HCEC 1CT (cell line): ENCODE measurements around the gene FAM90A26.
"Not testable (repeated sequence)": the region's sequence is repeated elsewhere in the genome, so short reads cannot be mapped to it uniquely, and the experiment has no call there.

ENCODE experiments used
- DNase-seq: peaks from one replicate; pipeline ENCODE4 v3.0.0-alpha.2; 2017

The FAM90A26 gene

DNA sequence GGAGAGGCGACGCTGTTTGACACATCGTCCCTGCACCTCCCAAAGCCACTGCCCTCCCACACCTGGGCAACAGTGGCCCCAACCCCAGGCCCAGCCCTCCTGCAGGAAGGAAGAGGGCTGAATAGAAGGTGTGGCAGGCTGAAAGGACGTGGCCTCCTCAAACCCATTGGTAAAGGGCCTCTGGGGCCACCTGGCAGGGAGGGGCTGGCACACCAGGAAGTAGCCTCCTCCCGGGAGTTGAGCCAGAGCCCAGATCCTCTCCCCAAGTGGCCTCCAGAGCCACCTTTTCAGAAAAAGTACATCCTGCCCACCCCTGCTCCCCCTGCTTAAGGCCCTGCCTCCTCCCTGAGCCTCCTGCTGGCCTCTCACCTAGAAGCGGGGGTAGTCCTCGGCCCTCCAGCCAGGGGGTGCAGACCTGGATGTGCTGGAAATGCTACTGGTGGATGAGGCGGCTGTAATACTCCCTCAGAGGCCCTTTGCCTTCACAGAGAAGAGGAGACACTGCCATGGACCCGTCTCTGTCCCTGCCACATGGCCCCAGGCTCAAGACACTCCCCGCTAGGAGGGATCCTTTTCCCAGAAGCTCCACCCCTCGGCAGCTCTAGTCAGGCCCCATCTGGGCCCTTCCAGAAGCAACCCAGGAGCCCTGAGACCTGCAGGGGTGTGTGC lies at the start of gene FAM90A26:
TSS of gene FAM90A26 (plus strand) at position 619 of the 669 bp plus-strand sequence. CDS start 2,764 bp downstream, outside the sequence.
- DNase-seq, result not testable (repeated sequence)

- DNase-seq, result not testable (repeated sequence)
These were observed 47.5 kb upstream of the FAM90A26 start for GRCh38 chr4:9122711-9123110.

- peak; percentile 18 for DNase-seq
These were observed 46.6 kb upstream of the FAM90A26 start for GRCh38 chr4:9123572-9124007.

DNA sequence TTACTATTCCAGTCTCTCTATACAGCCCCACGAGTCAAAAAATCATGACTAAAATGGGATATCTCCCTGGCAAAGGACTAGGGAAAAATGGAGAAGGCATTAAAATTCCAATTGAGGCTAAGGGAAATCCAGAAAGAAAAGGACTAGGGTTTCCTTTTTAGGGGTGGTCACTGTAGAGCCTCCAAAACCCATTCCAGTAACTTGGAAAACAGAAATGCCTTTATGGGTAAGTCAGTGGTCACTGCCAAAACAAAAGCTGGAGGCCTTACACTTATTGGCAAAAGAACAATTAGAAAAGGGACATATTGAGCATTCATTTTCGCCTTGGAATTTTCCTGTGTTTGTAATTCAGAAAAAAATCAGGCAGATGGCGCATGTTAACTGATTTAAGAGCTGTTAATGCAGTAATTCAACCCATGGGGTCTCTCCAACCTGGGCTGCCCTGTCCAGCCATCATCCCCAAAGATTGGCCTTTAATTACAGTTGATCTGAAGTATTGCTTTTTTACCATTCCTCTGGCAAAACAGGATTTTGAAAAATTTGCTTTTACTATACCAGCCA lies 44.5 kb upstream of the FAM90A26 start:
- not testable (repeated sequence) for DNase-seq

DNA sequence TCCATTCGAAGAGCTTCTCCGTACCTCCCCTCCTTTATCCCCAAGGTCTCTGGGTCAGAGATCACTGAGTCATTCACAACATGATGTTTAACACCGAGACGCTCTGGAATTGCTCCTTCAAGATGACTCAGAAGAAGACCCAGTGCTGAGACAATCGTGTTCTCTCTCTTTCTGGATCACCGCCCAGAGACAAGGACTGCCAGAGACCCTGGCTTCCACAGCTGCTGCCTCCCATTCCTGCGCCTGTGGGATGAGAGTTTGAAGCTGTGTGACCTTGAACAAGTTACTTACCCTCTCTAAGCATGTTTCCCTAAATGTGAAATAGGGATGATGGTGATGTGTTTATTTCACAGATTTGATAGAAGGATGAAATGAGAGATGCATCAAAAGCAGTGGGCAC lies 38.8 kb upstream of the FAM90A26 start:
- peak; percentile 53 for DNase-seq

DNA sequence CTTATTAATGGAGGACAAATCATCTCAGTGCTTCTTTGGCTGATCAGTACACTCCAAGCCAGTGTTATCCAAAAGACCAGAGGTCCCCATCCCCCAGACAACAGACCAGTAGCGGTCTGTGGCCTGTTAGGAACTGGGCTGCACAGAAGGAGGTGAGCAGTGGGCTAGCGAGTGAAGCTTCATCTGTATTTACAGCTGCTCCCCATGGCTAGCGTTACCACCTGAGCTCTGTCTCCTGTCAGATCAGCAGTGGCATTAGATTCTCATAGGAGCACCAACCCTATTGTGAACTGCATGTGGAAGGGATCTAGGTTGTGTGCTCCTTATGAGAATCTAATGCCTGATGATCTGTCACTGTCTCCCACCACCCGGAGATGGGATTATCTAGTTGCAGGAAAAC lies 37.4 kb upstream of the FAM90A26 start:
- DNase-seq, result not testable (repeated sequence)

GRCh38 chr4:9134011-9134410 lies 36.2 kb upstream of the FAM90A26 start:
- DNase-seq, result not testable (repeated sequence)

DNA sequence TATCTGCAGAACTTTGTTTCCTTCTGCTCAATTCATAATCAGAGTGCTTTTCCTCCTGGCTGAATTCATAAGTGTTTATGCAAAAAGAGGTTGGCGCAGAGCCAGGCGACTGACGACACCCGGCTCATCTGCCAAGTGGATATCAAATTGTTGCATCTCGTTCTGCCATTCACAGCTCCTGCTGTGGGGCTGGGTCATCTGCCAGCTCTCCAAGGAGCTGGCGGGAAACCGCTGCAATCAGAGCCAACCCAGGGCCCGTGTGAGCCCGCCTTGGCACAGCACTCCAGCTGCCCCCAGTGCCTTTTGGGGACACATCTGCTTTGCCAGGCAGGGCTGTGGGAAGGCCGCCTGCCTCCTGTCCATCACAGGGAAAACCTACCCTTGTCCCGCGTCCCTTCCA lies 35.7 kb upstream of the FAM90A26 start:
- DNase-seq, result peak; percentile 10

DNA sequence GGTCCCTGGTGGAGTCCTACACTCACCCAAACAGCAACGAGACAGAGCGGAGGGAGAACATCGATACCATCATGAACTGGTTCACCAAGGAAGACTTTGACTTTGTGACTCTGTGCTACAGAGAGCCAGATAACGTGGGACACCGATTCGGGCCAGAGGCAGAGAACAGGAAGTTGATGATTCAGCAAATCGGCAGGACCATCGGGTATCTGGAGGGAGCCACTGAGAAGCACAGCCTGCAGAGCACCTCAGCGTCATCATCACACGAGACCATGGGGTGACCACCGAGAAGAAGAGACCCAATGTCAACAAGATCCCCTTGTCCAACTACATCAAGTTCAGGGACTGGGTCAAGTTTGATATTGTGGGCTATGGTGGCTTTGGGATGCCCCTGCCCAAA lies 29.2 kb upstream of the FAM90A26 start:
- DNase-seq, result not testable (repeated sequence)

DNA sequence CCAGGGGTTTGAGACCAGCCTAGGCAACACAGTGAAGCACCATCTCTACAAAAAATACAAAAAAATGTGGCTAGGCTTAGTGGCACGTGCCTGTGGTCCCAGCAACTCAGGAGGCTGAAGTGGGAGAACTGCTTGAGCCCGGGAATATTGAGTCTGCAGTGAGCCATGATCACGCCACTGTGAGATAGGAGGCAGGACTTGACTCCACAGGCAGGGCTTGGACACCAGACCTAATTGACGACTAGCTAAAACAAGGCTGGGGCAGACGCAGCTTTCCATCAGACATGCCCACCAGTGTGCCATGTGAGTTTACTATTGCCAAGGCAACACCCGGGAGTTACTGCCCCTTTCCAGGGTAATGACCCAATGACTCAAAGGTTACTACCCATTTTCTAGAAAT lies 27.4 kb upstream of the FAM90A26 start:
- DNase-seq, result not testable (repeated sequence)

GRCh38 chr4:9143421-9144080 lies 26.7 kb upstream of the FAM90A26 start:
- DNase-seq, result no peak

GRCh38 chr4:9146967-9147366 lies 23.2 kb upstream of the FAM90A26 start:
- DNase-seq, result no peak

- not testable (repeated sequence) for DNase-seq
These were observed 22.8 kb upstream of the FAM90A26 start for GRCh38 chr4:9147368-9147767.

DNA sequence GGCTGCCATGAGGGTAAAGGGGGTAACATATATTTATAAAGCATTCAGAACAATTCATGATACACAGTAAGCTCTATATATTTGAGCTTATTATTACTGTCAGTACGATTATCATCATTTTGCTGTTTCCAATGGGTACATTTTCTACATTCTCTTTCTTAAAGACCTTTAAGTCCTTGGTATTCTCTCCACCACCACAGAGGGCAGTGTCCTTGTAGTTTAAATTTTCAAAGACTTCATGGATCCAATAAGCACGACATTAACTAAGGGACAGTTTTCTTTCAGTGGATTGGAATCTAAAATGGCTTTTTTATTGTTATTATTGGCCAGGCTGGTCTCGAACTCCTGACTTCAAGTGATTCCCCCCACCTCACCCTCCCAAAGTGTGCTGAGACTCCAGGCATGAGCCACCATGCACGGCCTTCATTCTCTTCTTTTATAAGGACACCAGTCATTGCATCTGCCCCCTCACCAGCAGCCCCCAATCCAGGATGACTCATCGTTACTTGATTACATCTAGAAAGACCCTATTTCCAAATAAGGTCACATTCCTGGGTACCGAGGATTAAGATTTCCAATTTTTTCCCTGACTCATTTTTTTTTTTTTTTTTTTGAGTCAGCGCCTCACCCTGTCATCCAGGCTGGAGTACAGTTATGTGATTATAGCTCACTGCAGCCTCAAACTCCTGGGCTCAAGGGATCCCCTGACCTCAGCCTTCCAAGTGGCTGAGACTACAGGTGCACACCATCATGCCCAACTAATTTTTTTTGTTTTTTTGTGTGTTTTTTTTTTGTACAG lies 21.4 kb upstream of the FAM90A26 start:
- DNase-seq, result peak; percentile 39

DNA sequence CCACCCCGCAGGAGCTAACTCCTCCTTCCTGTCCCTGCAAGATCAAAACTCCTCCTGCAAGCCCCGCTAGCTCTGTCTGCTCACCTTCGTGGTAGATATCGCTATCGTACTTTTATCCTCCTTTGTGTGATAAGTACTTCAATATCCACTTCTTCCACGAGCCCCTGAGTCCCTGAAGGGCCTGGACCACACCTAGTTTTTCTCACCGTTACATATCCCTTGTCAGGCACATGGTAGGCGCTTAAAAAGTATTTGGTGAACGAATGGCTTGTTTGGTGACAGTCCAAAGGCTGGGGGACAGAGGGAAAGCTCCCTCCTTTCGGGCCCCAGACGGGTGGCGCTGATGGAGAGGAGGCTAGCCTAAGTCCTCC lies 18.4 kb upstream of the FAM90A26 start:
- DNase-seq, result peak; percentile 2

GRCh38 chr4:9152180-9153007 lies 17.8 kb upstream of the FAM90A26 start:
- peak; percentile 82 for DNase-seq

GRCh38 chr4:9153008-9153570 lies 17.1 kb upstream of the FAM90A26 start:
- DNase-seq, result peak; percentile 87

DNA sequence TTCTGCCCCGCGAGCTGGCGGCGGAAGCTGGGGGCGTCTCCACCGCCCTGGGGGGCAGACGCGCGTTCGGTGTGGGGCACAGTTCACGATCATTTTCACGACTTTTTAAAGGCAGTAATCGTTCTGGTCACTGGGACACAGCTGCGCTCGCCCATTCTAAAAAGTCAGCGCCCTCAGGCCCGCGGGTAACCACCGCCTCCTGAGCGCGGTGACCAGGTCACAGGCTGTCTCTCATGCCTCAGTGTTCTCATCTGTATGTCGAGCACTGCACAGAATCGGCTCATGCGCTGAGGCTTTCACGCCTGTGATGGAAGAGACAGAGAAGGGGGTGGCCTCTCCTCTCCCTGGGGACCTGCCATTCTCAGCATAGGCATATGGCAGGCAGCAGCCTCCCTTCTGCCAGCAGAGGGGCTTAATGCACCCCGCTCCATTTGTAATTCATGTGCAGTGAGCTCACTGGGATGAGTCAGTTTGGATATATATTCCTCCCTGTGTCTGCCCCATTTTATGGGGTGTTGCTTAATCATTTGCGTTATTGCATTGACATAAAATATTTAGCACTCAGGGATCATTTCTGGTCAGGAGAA lies 16.5 kb upstream of the FAM90A26 start:
- peak; percentile 63 for DNase-seq

GRCh38 chr4:9155101-9155886 lies 14.9 kb upstream of the FAM90A26 start:
- not testable (repeated sequence) for DNase-seq

GRCh38 chr4:9158392-9158791 lies 11.8 kb upstream of the FAM90A26 start:
- DNase-seq, result not testable (repeated sequence)

DNA sequence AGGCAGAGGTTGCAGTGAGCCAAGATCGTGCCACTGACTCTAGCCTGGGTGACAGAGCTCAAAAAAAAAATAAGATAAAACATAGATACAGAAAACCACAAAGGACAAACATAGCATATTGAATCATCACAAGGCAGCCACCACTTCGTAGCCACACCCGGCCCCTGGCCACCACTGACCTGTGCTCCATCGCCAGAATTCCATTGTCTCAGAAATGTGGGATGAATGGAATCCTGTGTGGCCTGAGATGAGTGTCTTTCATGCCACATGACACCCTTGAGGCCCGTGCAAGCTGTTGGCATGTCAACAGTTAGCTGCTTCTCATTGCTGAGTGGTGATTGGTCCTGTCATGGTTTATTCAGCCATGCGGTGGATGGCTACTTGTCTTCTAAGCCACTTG lies 10.2 kb upstream of the FAM90A26 start:
- DNase-seq, result not testable (repeated sequence)
